HG03457 (cell line): ENCODE results near the gene NOSIP.

Source experiments
- ATAC-seq: cut with Tn5 transposase; IDR thresholded peaks from one replicate; pipeline ENCODE4 v1.9.1; 2021; ENCODE audit warnings: moderate number of reproducible peaks; ENCODE audit not compliant: unreplicated experiment

The NOSIP gene

GRCh38 chr19:49594993-49595818 is 14.8 kb upstream of the NOSIP start:
- ATAC-seq = no peak

GRCh38 chr19:49594157-49594992 is 14.0 kb upstream of the NOSIP start:
- no peak for ATAC-seq

GRCh38 chr19:49593233-49594113 is 13.1 kb upstream of the NOSIP start:
- ATAC-seq = peak; percentile 35

GRCh38 chr19:49592486-49593232 is 12.3 kb upstream of the NOSIP start:
- ATAC-seq = no peak

GRCh38 chr19:49591731-49592485 is 11.6 kb upstream of the NOSIP start:
- ATAC-seq = no peak

GRCh38 chr19:49590971-49591730 is 10.8 kb upstream of the NOSIP start, which contains the start of gene PRR12:
PRR12 (plus strand) TSS chr19:49591182; CDS start chr19:49591655, 473 bp downstream.
- ATAC-seq = no peak

- ATAC-seq = peak; percentile 47
Observed at GRCh38 chr19:49590071-49590970, 10.0 kb upstream of the NOSIP start.

GRCh38 chr19:49589502-49589905 is 9.1 kb upstream of the NOSIP start:
- no peak for ATAC-seq

GRCh38 chr19:49588365-49589122 is 8.2 kb upstream of the NOSIP start:
- no peak for ATAC-seq

GRCh38 chr19:49587227-49587626 is 6.9 kb upstream of the NOSIP start:
- no peak for ATAC-seq

GRCh38 chr19:49585023-49585422 is 4.7 kb upstream of the NOSIP start:
- ATAC-seq = no peak

GRCh38 chr19:49583239-49583638 is 2.9 kb upstream of the NOSIP start:
- no peak for ATAC-seq

- no peak for ATAC-seq
Observed at GRCh38 chr19:49581007-49581508, 702 bp upstream of the NOSIP start, which contains the start of gene PRRG2. PRRG2 (plus strand) TSS chr19:49581316; CDS start chr19:49583220, 1,904 bp downstream.

GRCh38 chr19:49579947-49580263 is 451 bp downstream of the NOSIP start:
- peak; percentile 17 for ATAC-seq

GRCh38 chr19:49579193-49579592 is 1.2 kb downstream of the NOSIP start:
- no peak for ATAC-seq

- ATAC-seq = no peak
Observed at GRCh38 chr19:49574206-49574755, 6.1 kb downstream of the NOSIP start.

- no peak for ATAC-seq
Observed at GRCh38 chr19:49573425-49573824, 6.9 kb downstream of the NOSIP start.
